ENCODE data around the gene NEMP1. TPM values are rescaled to one million over a fixed set of nuclear protein-coding genes. Genes with fewer than 3 reads are reported as not detected.
"Not testable (repeated sequence)": the region's sequence is repeated elsewhere in the genome, so short reads cannot be mapped to it uniquely, and the experiment has no call there.

Gene NEMP1
- total and polyA plus RNA-seq, 9 donors = 14.3 to 21.3 (median 16.1) TPM

- Histone ChIP-seq H3K4me1 (ENCODE audit: control insufficient read depth, insufficient read depth, low read length) (no peaks in the 10 kb centered on the region), H3K27me3 (ENCODE audit: control insufficient read depth, insufficient read depth, low read length) (peaks cover 2% of the 10 kb centered on the region), H3K9me3 (replicated peaks; ENCODE audit: control insufficient read depth, low read depth, low read length) (no peaks in the 10 kb centered on the region), H3K4me3 (ENCODE audit: low read length) (no peak overlapping the region), H3K36me3 (ENCODE audit: control insufficient read depth, insufficient read depth, low read length) (no peaks in the 10 kb centered on the region), H3K27ac (ENCODE audit: low read length) (no peak overlapping the region)
- DNase-seq = no peak
- WGBS (ENCODE audit: insufficient coverage) = 80% methylated on average over 1 of the region's 5 CpGs
Observed at GRCh38 chr12:57027805-57028153, 50.8 kb downstream of the NEMP1 start.

- no peak for DNase-seq
- Histone ChIP-seq H3K27ac (ENCODE audit: low read length) (no peak overlapping the region), H3K4me1 (ENCODE audit: control insufficient read depth, insufficient read depth, low read length) (no peaks in the 10 kb centered on the region), H3K27me3 (ENCODE audit: control insufficient read depth, insufficient read depth, low read length) (peaks cover 2% of the 10 kb centered on the region), H3K9me3 (replicated peaks; ENCODE audit: control insufficient read depth, low read depth, low read length) (no peaks in the 10 kb centered on the region), H3K36me3 (ENCODE audit: control insufficient read depth, insufficient read depth, low read length) (no peaks in the 10 kb centered on the region), H3K4me3 (ENCODE audit: low read length) (no peak overlapping the region)
- WGBS (ENCODE audit: insufficient coverage) = 26% methylated on average over 8 of the region's 13 CpGs
Observed at GRCh38 chr12:57027011-57027804, 51.4 kb downstream of the NEMP1 start.

- no peak for DNase-seq
- Histone ChIP-seq H3K9me3 (replicated peaks; ENCODE audit: control insufficient read depth, low read depth, low read length) (no peaks in the 10 kb centered on the region), H3K4me3 (ENCODE audit: low read length) (no peak overlapping the region), H3K27ac (ENCODE audit: low read length) (no peak overlapping the region), H3K27me3 (ENCODE audit: control insufficient read depth, insufficient read depth, low read length) (peaks cover 2% of the 10 kb centered on the region), H3K4me1 (ENCODE audit: control insufficient read depth, insufficient read depth, low read length) (no peaks in the 10 kb centered on the region), H3K36me3 (ENCODE audit: control insufficient read depth, insufficient read depth, low read length) (no peaks in the 10 kb centered on the region)
- WGBS (ENCODE audit: insufficient coverage) = no CpG with 5 or more reads among the region's 2 CpGs
Observed at GRCh38 chr12:57025196-57025595, 53.4 kb downstream of the NEMP1 start.

GRCh38 chr12:57022324-57022723 is 56.3 kb downstream of the NEMP1 start:
- H3K27me3 ChIP-seq (ENCODE audit: control insufficient read depth, insufficient read depth, low read length); DNase-seq; H3K9me3 ChIP-seq (replicated peaks; ENCODE audit: control insufficient read depth, low read depth, low read length); H3K27ac ChIP-seq (ENCODE audit: low read length); H3K4me1 ChIP-seq (ENCODE audit: control insufficient read depth, insufficient read depth, low read length); H3K4me3 ChIP-seq (ENCODE audit: low read length); H3K36me3 ChIP-seq (ENCODE audit: control insufficient read depth, insufficient read depth, low read length): not testable (repeated sequence)
- WGBS (ENCODE audit: insufficient coverage) = 81% methylated on average over 5 of the region's 5 CpGs

- no CpG with 5 or more reads among the region's 9 CpGs for WGBS (ENCODE audit: insufficient coverage)
- H3K9me3 ChIP-seq (replicated peaks; ENCODE audit: control insufficient read depth, low read depth, low read length) = no peaks in the 10 kb centered on the region
- no peaks in the 10 kb centered on the region for H3K4me1 ChIP-seq (ENCODE audit: control insufficient read depth, insufficient read depth, low read length)
- no peak overlapping the region for H3K4me3 ChIP-seq (ENCODE audit: low read length)
- no peaks in the 10 kb centered on the region for H3K36me3 ChIP-seq (ENCODE audit: control insufficient read depth, insufficient read depth, low read length)
- no peak overlapping the region for H3K27ac ChIP-seq (ENCODE audit: low read length)
- no peak for DNase-seq
- peaks cover 12% of the 10 kb centered on the region for H3K27me3 ChIP-seq (ENCODE audit: control insufficient read depth, insufficient read depth, low read length)
Observed at GRCh38 chr12:57019983-57020719, 58.4 kb downstream of the NEMP1 start.

GRCh38 chr12:57018906-57019305 is 59.7 kb downstream of the NEMP1 start:
- no peaks in the 10 kb centered on the region for H3K4me1 ChIP-seq (ENCODE audit: control insufficient read depth, insufficient read depth, low read length)
- 100% methylated on average over 1 of the region's 1 CpG for WGBS (ENCODE audit: insufficient coverage)
- peaks cover 19% of the 10 kb centered on the region for H3K27me3 ChIP-seq (ENCODE audit: control insufficient read depth, insufficient read depth, low read length)
- no peaks in the 10 kb centered on the region for H3K9me3 ChIP-seq (replicated peaks; ENCODE audit: control insufficient read depth, low read depth, low read length)
- H3K27ac ChIP-seq (ENCODE audit: low read length) = no peak overlapping the region
- no peaks in the 10 kb centered on the region for H3K36me3 ChIP-seq (ENCODE audit: control insufficient read depth, insufficient read depth, low read length)
- DNase-seq = peak; percentile 36
- H3K4me3 ChIP-seq (ENCODE audit: low read length) = no peak overlapping the region

- not testable (repeated sequence) for H3K4me3 ChIP-seq (ENCODE audit: low read length); DNase-seq; H3K36me3 ChIP-seq (ENCODE audit: control insufficient read depth, insufficient read depth, low read length); H3K9me3 ChIP-seq (replicated peaks; ENCODE audit: control insufficient read depth, low read depth, low read length); H3K4me1 ChIP-seq (ENCODE audit: control insufficient read depth, insufficient read depth, low read length); H3K27ac ChIP-seq (ENCODE audit: low read length)
- WGBS (ENCODE audit: insufficient coverage) = 52% methylated on average over 2 of the region's 5 CpGs
- peaks cover 25% of the 10 kb centered on the region for H3K27me3 ChIP-seq (ENCODE audit: control insufficient read depth, insufficient read depth, low read length)
Observed at GRCh38 chr12:57018353-57018752, 60.2 kb downstream of the NEMP1 start.

GRCh38 chr12:57016348-57016747 is 62.2 kb downstream of the NEMP1 start, which contains the start of gene TAC3:
Gene TAC3 (minus strand): TSS chr12:57016529. CDS start chr12:57015797, 732 bp downstream.
- no peaks in the 10 kb centered on the region for H3K4me1 ChIP-seq (ENCODE audit: control insufficient read depth, insufficient read depth, low read length)
- no peak for DNase-seq
- H3K4me3 ChIP-seq (ENCODE audit: low read length) = no peak within 1 kb of the TSS
- H3K9me3 ChIP-seq (replicated peaks; ENCODE audit: control insufficient read depth, low read depth, low read length) = no peaks in the 10 kb centered on the region
- H3K27me3 ChIP-seq (ENCODE audit: control insufficient read depth, insufficient read depth, low read length) = peaks cover 33% of the 10 kb centered on the region
- no peak within 1 kb of the TSS for H3K27ac ChIP-seq (ENCODE audit: low read length)
- H3K36me3 ChIP-seq (ENCODE audit: control insufficient read depth, insufficient read depth, low read length) = no peaks in the 10 kb centered on the region
- no CpG with 5 or more reads among the region's 6 CpGs for WGBS (ENCODE audit: insufficient coverage)

- H3K27me3 ChIP-seq (ENCODE audit: control insufficient read depth, insufficient read depth, low read length) = peaks cover 31% of the 10 kb centered on the region
Observed at GRCh38 chr12:57012600-57013465, 65.8 kb downstream of the NEMP1 start.

More at GRCh38 chr12:57012600-57013465, 65.8 kb downstream of the NEMP1 start:
- Histone ChIP-seq H3K4me3 (ENCODE audit: low read length) (no peak overlapping the region), H3K36me3 (ENCODE audit: control insufficient read depth, insufficient read depth, low read length) (no peaks in the 10 kb centered on the region), H3K9me3 (replicated peaks; ENCODE audit: control insufficient read depth, low read depth, low read length) (no peaks in the 10 kb centered on the region), H3K27ac (ENCODE audit: low read length) (no peak overlapping the region), H3K4me1 (ENCODE audit: control insufficient read depth, insufficient read depth, low read length) (peaks cover 3% of the 10 kb centered on the region)
- WGBS (ENCODE audit: insufficient coverage) = 33% methylated on average over 1 of the region's 7 CpGs
- DNase-seq = no peak
